ENCODE measurements around the gene CCDC93.

The CCDC93 gene

DNA sequence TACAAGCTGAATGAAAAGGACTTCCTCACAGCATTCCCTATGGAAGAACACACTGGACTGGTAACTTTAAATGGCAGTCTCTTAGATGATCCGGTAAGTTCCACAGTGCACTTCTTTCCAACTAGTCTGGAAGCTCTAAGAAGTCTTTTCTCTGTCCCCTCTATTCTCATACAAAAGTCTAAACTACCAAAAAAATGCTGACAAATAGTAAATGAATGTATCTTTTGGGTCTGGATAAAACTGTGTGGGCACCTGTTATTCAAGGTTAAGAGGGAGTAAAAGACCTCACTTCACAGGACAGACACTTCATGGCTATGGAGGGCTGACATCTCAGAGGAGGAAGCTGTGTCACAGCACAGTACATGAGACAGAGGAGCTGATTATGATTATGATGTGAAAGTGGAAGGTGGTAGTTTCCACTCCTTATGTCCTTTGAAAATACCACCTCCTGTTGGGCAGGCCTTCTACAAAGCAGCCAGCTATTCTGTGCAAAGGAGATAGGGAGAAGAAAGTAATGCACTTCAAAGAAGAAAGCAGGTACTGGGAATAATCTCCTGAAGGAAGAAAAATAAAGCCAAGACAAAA, 23.9 kb downstream of the CCDC93 start:
- DNase-seq (ENCODE audit: low read depth) = no peak
- TF ChIP-seq, protein P1, sequence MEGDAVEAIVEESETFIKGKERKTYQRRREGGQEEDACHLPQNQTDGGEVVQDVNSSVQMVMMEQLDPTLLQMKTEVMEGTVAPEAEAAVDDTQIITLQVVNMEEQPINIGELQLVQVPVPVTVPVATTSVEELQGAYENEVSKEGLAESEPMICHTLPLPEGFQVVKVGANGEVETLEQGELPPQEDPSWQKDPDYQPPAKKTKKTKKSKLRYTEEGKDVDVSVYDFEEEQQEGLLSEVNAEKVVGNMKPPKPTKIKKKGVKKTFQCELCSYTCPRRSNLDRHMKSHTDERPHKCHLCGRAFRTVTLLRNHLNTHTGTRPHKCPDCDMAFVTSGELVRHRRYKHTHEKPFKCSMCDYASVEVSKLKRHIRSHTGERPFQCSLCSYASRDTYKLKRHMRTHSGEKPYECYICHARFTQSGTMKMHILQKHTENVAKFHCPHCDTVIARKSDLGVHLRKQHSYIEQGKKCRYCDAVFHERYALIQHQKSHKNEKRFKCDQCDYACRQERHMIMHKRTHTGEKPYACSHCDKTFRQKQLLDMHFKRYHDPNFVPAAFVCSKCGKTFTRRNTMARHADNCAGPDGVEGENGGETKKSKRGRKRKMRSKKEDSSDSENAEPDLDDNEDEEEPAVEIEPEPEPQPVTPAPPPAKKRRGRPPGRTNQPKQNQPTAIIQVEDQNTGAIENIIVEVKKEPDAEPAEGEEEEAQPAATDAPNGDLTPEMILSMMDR (IDR thresholded peaks at IDR 0.05; ENCODE audit: low read depth, low read length, missing control alignments) = no peak
- no peak overlapping the region for H3K4me3 ChIP-seq (ENCODE audit: low read depth, low read length)
- in situ Hi-C loops (cut with HindIII; ENCODE audit: low sequenced_read_pairs) = no loop called here

- TF ChIP-seq, protein P1 (IDR thresholded peaks at IDR 0.05; ENCODE audit: low read depth, low read length, missing control alignments) = no peak
- in situ Hi-C loops (cut with HindIII; ENCODE audit: low sequenced_read_pairs) = no loop called here
- H3K4me3 ChIP-seq (ENCODE audit: low read depth, low read length) = no peak overlapping the region
- DNase-seq (ENCODE audit: low read depth) = no peak
Measured at GRCh38 chr2:117987121-117987520, 26.7 kb downstream of the CCDC93 start.

- TF ChIP-seq, protein P1 (IDR thresholded peaks at IDR 0.05; ENCODE audit: low read depth, low read length, missing control alignments) = peak; percentile 3
- DNase-seq (ENCODE audit: low read depth) = no peak
- in situ Hi-C loops (cut with HindIII; ENCODE audit: low sequenced_read_pairs) = no loop called here
Measured at GRCh38 chr2:117985092-117985491, 28.8 kb downstream of the CCDC93 start.

DNA sequence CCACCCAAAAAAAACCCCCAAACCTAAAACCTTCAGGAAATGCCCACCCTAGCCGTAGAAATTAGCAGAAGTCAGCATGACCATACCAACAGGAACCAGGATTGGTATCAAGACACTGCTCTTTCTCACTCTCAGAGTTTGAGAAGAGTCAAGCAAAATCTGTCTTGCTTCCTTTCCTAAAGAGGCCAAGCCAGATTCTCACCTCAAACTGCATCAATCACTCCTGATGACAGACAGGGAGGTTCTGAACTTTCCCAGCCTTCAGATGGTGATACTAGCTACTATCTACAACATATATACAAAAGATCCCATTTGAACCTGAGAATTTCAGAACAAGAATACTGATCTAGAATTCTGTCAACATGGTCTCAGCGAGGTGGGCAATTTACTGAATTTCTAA, 29.7 kb downstream of the CCDC93 start:
- no peak overlapping the region for H3K4me3 ChIP-seq (ENCODE audit: low read depth, low read length)
- TF ChIP-seq, protein P1 (IDR thresholded peaks at IDR 0.05; ENCODE audit: low read depth, low read length, missing control alignments) = no peak
- in situ Hi-C loops (cut with HindIII; ENCODE audit: low sequenced_read_pairs) = no loop called here
- no peak for DNase-seq (ENCODE audit: low read depth)

More at GRCh38 chr2:117985092-117985491, 28.8 kb downstream of the CCDC93 start:
- H3K4me3 ChIP-seq (ENCODE audit: low read depth, low read length) = no peak overlapping the region

- in situ Hi-C loops (cut with HindIII; ENCODE audit: low sequenced_read_pairs) = no loop called here
- TF ChIP-seq, protein P1 (IDR thresholded peaks at IDR 0.05; ENCODE audit: low read depth, low read length, missing control alignments) = no peak
- no peak for DNase-seq (ENCODE audit: low read depth)
- H3K4me3 ChIP-seq (ENCODE audit: low read depth, low read length) = no peak overlapping the region
Measured at GRCh38 chr2:117983040-117983439, 30.8 kb downstream of the CCDC93 start.

DNA sequence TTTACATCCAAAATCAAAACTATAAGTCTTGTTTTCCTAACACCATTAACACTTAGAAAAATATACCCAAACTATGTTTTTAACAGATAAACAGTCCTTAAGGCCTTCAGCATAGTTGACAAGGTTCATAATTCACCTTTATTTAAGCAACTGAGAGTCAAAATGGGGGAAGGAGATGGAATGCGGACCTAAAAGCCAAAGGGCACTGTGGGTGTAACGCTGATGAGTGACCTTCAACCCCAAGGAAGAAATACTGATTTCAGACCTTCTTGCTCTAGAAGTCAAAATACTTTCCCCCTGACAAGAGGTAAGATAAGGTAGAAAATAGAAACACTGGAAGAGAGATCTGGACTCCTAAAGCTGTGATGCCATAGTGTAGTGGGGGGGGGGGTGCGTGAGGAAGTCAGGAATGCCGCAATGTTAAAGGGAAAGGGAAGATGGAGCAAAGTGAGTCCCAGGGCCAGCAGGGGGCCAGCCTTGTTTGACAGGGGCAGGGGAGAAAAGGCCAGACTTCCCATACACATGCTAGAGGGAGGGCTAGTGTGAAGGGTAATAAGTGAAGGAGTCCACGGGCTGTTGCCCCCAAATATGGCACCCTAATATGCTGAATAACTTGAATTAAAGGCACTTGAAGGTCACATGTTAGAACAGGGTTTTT, 31.4 kb downstream of the CCDC93 start:
- no peak for DNase-seq (ENCODE audit: low read depth)
- TF ChIP-seq, protein P1 (IDR thresholded peaks at IDR 0.05; ENCODE audit: low read depth, low read length, missing control alignments) = no peak
- in situ Hi-C loops (cut with HindIII; ENCODE audit: low sequenced_read_pairs) = no loop called here
- no peak overlapping the region for H3K4me3 ChIP-seq (ENCODE audit: low read depth, low read length)
